NCI-H2196 treated with DMSO at 0.1 percent for 48 hours (cell line): ENCODE data around the gene SMARCA2.

Experiments
- DNase-seq: peaks from one replicate; lab custom pipeline; 2025; ENCODE audit not compliant: unreplicated experiment; lab: John Stamatoyannopoulos, UW

Gene SMARCA2

GRCh38 chr9:2015581-2016407, 647 bp downstream of the SMARCA2 start:
- DNase-seq: no peak

GRCh38 chr9:2016408-2017330, 1.5 kb downstream of the SMARCA2 start:
- DNase-seq: peak; percentile 62

GRCh38 chr9:2017331-2018161, 2.4 kb downstream of the SMARCA2 start:
- DNase-seq: peak; percentile 58

GRCh38 chr9:2018162-2018643, 3.1 kb downstream of the SMARCA2 start:
- no peak for DNase-seq

GRCh38 chr9:2018764-2019558, 3.8 kb downstream of the SMARCA2 start:
- no peak for DNase-seq

- no peak for DNase-seq
Measured at GRCh38 chr9:2019723-2020122, 4.6 kb downstream of the SMARCA2 start.

- DNase-seq: no peak
Measured at GRCh38 chr9:2021731-2022130, 6.6 kb downstream of the SMARCA2 start.

GRCh38 chr9:2022560-2022959, 7.4 kb downstream of the SMARCA2 start:
- DNase-seq: no peak

GRCh38 chr9:2023042-2023441, 7.9 kb downstream of the SMARCA2 start:
- no peak for DNase-seq

GRCh38 chr9:2023532-2023931, 8.4 kb downstream of the SMARCA2 start:
- DNase-seq: no peak

- no peak for DNase-seq
Measured at GRCh38 chr9:2024888-2025782, 10.0 kb downstream of the SMARCA2 start.

GRCh38 chr9:2026220-2026997, 11.3 kb downstream of the SMARCA2 start:
- no peak for DNase-seq

- no peak for DNase-seq
Measured at GRCh38 chr9:2027543-2028160, 12.5 kb downstream of the SMARCA2 start.

- no peak for DNase-seq
Measured at GRCh38 chr9:2028888-2029287, 13.7 kb downstream of the SMARCA2 start.

GRCh38 chr9:2029666-2030170, 14.6 kb downstream of the SMARCA2 start:
- DNase-seq: no peak

- DNase-seq: no peak
Measured at GRCh38 chr9:2032234-2032633, 17.1 kb downstream of the SMARCA2 start.

- DNase-seq: no peak
Measured at GRCh38 chr9:2036844-2037243, 21.7 kb downstream of the SMARCA2 start.
